Thyroid gland (tissue), 4 donors: ENCODE data around the gene GCLC.

Experiments used
- CTCF ChIP-seq, 6 experiments: fragments of 200-600 bp in 3 of 6; fragments of 450-650 bp in 3 of 6; sonication (generic) in 3 of 6; IDR thresholded peaks; one replicate each; pipeline ENCODE4 v1.5.1; 2016 to 2019; ENCODE audit warnings: antibody characterized with exemption in 6 of 6, mild to moderate bottlenecking in 2 of 6, inconsistent platforms in 1 of 6, moderate library complexity in 1 of 6
- POLR2A ChIP-seq, 2 donors: fragments of 450-650 bp; IDR thresholded peaks; one replicate each; pipeline ENCODE4 v1.6.1; 2017; ENCODE audit warnings: antibody characterized with exemption in 2 of 2, mild to moderate bottlenecking in 2 of 2, moderate library complexity in 1 of 2

DNA sequence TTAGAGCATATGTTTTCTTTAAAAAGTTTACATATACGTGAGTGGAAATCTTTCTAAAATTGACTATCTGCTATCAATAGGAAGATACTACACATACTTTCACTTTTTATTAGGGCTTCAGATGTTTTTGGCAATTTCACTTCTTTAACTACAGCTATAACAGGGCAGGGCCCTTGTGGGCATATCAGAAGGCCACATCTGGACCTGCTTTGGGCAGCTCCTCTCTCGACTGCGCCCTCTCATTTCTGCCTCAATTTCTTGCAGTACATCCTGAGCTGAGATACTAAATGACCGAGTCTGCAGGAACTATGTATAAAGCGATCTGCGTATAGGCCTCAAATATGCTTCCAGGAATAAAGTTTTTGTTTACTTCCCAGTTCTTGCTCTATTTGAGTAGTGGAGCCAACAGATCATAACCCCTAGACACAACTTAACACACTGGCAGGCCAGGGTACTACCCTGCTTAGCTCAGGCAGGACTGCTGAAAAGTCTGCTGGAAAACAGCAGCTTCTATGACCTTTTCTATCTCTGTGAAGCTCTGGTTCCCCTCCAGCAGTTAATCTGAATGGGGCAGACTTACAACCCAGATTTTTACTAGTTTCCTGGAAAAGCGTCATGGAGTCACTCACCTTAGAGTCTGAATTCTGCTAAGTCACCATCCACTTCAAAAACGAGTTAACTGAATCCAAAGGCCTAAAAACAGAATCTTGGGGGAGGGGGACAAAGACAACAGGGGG, 12.7 kb downstream of the GCLC start:
- TF ChIP-seq POLR2A (IDR thresholded peaks at IDR 0.05) (no peak), CTCF (IDR thresholded peaks at IDR 0.05) (no peak)
